ENCODE data around the gene TMIE. TPM values are rescaled to one million over a fixed set of nuclear protein-coding genes. Genes with fewer than 3 reads are reported as not detected.
"Not testable (repeated sequence)": the region's sequence is repeated elsewhere in the genome, so short reads cannot be mapped to it uniquely, and the experiment has no call there.

The TMIE gene
- total RNA-seq, 4 donors from 2014 or later = 0.59 to 0.78 (median 0.72) TPM; not detected in 1

GRCh38 chr3:46746711-46747110 is 45.5 kb downstream of the TMIE start:
- no peak overlapping the region for H3K4me3 ChIP-seq
- H3K36me3 ChIP-seq = no peaks in the 10 kb centered on the region
- no peaks in the 10 kb centered on the region for H3K27me3 ChIP-seq
- TF ChIP-seq POLR2AphosphoS5 (IDR thresholded peaks at IDR 0.05) (no peak), POLR2A (IDR thresholded peaks at IDR 0.05) (no peak), EP300 (IDR thresholded peaks at IDR 0.05) (no peak)
- no peak for DNase-seq (ENCODE audit: low spot score in 2 of 2)
- H3K27ac ChIP-seq = no peak overlapping the region
- H3K4me1 ChIP-seq = no peaks in the 10 kb centered on the region
- no peaks in the 10 kb centered on the region for H3K9me3 ChIP-seq

- no peak overlapping the region for H3K4me3 ChIP-seq
- H3K4me1 ChIP-seq = no peaks in the 10 kb centered on the region
- H3K27ac ChIP-seq = no peak overlapping the region
- no peak for DNase-seq (ENCODE audit: low spot score in 2 of 2)
- TF ChIP-seq POLR2A (IDR thresholded peaks at IDR 0.05) (no peak), POLR2AphosphoS5 (IDR thresholded peaks at IDR 0.05) (no peak), CTCF (IDR thresholded peaks at IDR 0.05) (no peak), EP300 (IDR thresholded peaks at IDR 0.05) (no peak)
- H3K9me3 ChIP-seq = no peaks in the 10 kb centered on the region
- no peaks in the 10 kb centered on the region for H3K27me3 ChIP-seq
- 77% methylated on average over 2 of the region's 2 CpGs for WGBS
- H3K36me3 ChIP-seq = no peaks in the 10 kb centered on the region
Observed at GRCh38 chr3:46748170-46748569, 47.0 kb downstream of the TMIE start.

- no peaks in the 10 kb centered on the region for H3K27me3 ChIP-seq
- no peak overlapping the region for H3K4me3 ChIP-seq
- H3K9me3 ChIP-seq = no peaks in the 10 kb centered on the region
- H3K27ac ChIP-seq = no peak overlapping the region
- 86% methylated on average over 4 of the region's 4 CpGs for WGBS
- TF ChIP-seq POLR2A (IDR thresholded peaks at IDR 0.05) = no peak
- TF ChIP-seq EP300 (IDR thresholded peaks at IDR 0.05) = no peak
- TF ChIP-seq POLR2AphosphoS5 (IDR thresholded peaks at IDR 0.05) = no peak
- TF ChIP-seq CTCF (IDR thresholded peaks at IDR 0.05) = no peak
- H3K36me3 ChIP-seq = no peaks in the 10 kb centered on the region
- no peak for DNase-seq (ENCODE audit: low spot score in 2 of 2)
- no peaks in the 10 kb centered on the region for H3K4me1 ChIP-seq
Observed at GRCh38 chr3:46749129-46749528, 47.9 kb downstream of the TMIE start.

GRCh38 chr3:46750555-46751038 is 49.4 kb downstream of the TMIE start:
- TF ChIP-seq POLR2AphosphoS5 (IDR thresholded peaks at IDR 0.05) = no peak
- TF ChIP-seq EP300 (IDR thresholded peaks at IDR 0.05) = no peak
- no peak for TF ChIP-seq CTCF (IDR thresholded peaks at IDR 0.05)
- no peak for TF ChIP-seq POLR2A (IDR thresholded peaks at IDR 0.05)
- no peak overlapping the region for H3K27ac ChIP-seq
- no peaks in the 10 kb centered on the region for H3K27me3 ChIP-seq
- no peaks in the 10 kb centered on the region for H3K4me1 ChIP-seq
- no peak for DNase-seq (ENCODE audit: low spot score in 2 of 2)
- H3K9me3 ChIP-seq = no peaks in the 10 kb centered on the region
- 96% methylated on average over 31 of the region's 41 CpGs for WGBS
- H3K36me3 ChIP-seq = no peaks in the 10 kb centered on the region
- no peak overlapping the region for H3K4me3 ChIP-seq

GRCh38 chr3:46753127-46753526 is 51.9 kb downstream of the TMIE start:
- WGBS = 95% methylated on average over 4 of the region's 6 CpGs
- H3K4me1 ChIP-seq; H3K9me3 ChIP-seq; H3K36me3 ChIP-seq; H3K4me3 ChIP-seq; H3K27me3 ChIP-seq; H3K27ac ChIP-seq; DNase-seq (ENCODE audit: low spot score in 2 of 2): not testable (repeated sequence)

- no peaks in the 10 kb centered on the region for H3K36me3 ChIP-seq
- 96% methylated on average over 6 of the region's 6 CpGs for WGBS
- no peaks in the 10 kb centered on the region for H3K9me3 ChIP-seq
- TF ChIP-seq CTCF (IDR thresholded peaks at IDR 0.05) = no peak
- TF ChIP-seq POLR2A (IDR thresholded peaks at IDR 0.05) = no peak
- H3K4me1 ChIP-seq = no peaks in the 10 kb centered on the region
- no peak for DNase-seq (ENCODE audit: low spot score in 2 of 2)
- H3K27ac ChIP-seq = no peak overlapping the region
- no peak overlapping the region for H3K4me3 ChIP-seq
- H3K27me3 ChIP-seq = no peaks in the 10 kb centered on the region
Observed at GRCh38 chr3:46755646-46756045, 54.5 kb downstream of the TMIE start.

All from suprapubic skin (tissue), 4 donors.